ENCODE data around the gene PLD4.

- TF ChIP-seq EZH2 (IDR thresholded peaks at IDR 0.05), result no peak
- no peak for TF ChIP-seq POLR2AphosphoS5 (IDR thresholded peaks at IDR 0.05; ENCODE audit: borderline replicate concordance, low read depth, low read length)
- TF ChIP-seq FOXP2 (optimal IDR thresholded peaks at IDR 0.05; ENCODE audit: control extremely low read depth, extremely low read length, insufficient read depth), result no peak
These were observed 655 bp downstream of the PLD4 start for GRCh38 chr14:104925214-104925854.

Data from SK-N-MC (cell line).